ENCODE data around the gene TBRG4.
"Not testable (repeated sequence)": the region's sequence is repeated elsewhere in the genome, so short reads cannot be mapped to it uniquely, and the experiment has no call there.

The TBRG4 gene

GRCh38 chr7:45117582-45117981 is 6.1 kb upstream of the TBRG4 start:
- Histone ChIP-seq H3K27ac (ENCODE audit: low read length) (no peak overlapping the region), H3K4me1 (ENCODE audit: control insufficient read depth, insufficient read depth, low read length) (no peaks in the 10 kb centered on the region), H3K4me3 (ENCODE audit: low read length) (no peak overlapping the region), H3K27me3 (ENCODE audit: control insufficient read depth, insufficient read depth, low read length) (no peaks in the 10 kb centered on the region), H3K9me3 (ENCODE audit: control insufficient read depth, insufficient read depth, low read length) (no peaks in the 10 kb centered on the region), H3K36me3 (ENCODE audit: control insufficient read depth, insufficient read depth, low read length) (no peaks in the 10 kb centered on the region)
- no CpG with 5 or more reads among the region's 4 CpGs for WGBS (ENCODE audit: insufficient coverage, insufficient read length)
- DNase-seq (ENCODE audit: low read depth, low spot score): no peak

DNA sequence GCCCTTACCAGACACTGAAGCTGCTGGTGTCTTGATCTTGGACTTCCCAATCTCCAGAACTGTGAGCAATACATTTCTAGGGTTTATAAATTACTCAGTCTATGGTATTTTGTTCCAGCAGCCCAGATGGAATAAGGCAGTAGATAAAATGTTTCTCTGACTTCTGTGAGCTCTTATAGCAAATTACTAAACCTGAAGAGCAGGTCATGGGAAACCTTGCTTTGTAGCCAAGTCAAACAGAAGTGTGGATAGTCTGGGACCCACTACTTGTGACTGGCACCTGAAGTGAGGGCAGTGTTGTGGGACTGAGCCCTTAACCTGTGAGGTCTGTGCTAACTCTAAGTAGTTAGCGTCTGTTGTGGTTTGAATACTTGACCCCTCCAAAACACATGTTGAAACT is 4.6 kb upstream of the TBRG4 start:
- WGBS (ENCODE audit: insufficient coverage, insufficient read length): no CpG with 5 or more reads among the region's 1 CpG
- peaks cover 2% of the 10 kb centered on the region; the same call in 1 of the 2 replicates for H3K36me3 ChIP-seq (ENCODE audit: control insufficient read depth, insufficient read depth, low read length)
- H3K4me1 ChIP-seq (ENCODE audit: control insufficient read depth, insufficient read depth, low read length): peaks cover 1% of the 10 kb centered on the region; the same call in 1 of the 2 replicates
- no peak overlapping the region for H3K27ac ChIP-seq (ENCODE audit: low read length)
- H3K4me3 ChIP-seq (ENCODE audit: low read length): no peak overlapping the region
- H3K27me3 ChIP-seq (ENCODE audit: control insufficient read depth, insufficient read depth, low read length): no peaks in the 10 kb centered on the region
- no peaks in the 10 kb centered on the region for H3K9me3 ChIP-seq (ENCODE audit: control insufficient read depth, insufficient read depth, low read length)
- no peak for DNase-seq (ENCODE audit: low read depth, low spot score)

DNA sequence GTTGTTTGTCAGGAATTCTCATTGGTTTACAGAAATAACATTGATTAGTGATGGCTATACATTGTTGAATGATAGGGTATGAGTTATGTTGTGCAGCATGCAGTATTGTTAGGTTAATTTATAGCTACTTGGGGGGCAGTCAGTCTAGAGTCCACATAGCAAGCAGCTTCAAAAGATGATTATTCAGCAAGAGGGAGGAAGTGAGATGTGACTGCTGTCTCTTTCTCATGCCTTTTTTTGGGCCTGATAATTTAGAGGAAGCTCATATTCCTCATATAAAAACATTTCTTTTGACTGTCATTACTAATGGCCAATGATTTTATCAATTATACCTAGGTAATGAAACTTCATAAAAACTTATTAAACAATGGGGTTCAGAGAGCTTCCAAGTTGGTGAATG is 3.4 kb upstream of the TBRG4 start:
- H3K4me3 ChIP-seq (ENCODE audit: low read length): no peak overlapping the region
- H3K9me3 ChIP-seq (ENCODE audit: control insufficient read depth, insufficient read depth, low read length): no peaks in the 10 kb centered on the region
- no peaks in the 10 kb centered on the region for H3K27me3 ChIP-seq (ENCODE audit: control insufficient read depth, insufficient read depth, low read length)
- H3K27ac ChIP-seq (ENCODE audit: low read length): no peak overlapping the region
- peaks cover 2% of the 10 kb centered on the region; the same call in 1 of the 2 replicates for H3K36me3 ChIP-seq (ENCODE audit: control insufficient read depth, insufficient read depth, low read length)
- DNase-seq (ENCODE audit: low read depth, low spot score): no peak
- H3K4me1 ChIP-seq (ENCODE audit: control insufficient read depth, insufficient read depth, low read length): peaks cover 1% of the 10 kb centered on the region; the same call in 1 of the 2 replicates

DNA sequence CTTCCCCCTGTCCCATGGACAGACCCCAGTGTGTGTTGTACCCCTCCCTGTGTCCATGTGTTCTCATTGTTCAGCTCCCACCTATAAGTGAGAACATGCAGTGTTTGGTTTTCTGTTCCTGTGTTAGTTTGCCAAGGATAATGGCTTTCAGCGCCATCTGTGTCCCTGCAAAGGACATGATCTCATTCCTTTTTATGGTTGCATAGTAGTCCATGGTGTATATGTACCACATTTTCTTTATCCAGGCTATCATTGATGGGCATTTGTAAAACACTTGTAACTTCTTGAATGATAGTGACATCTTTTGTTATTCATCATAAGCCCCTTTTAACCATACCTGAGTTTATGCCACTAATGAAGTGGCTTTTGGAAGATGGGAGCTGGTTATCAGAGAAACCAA is 2.8 kb upstream of the TBRG4 start:
- not testable (repeated sequence) for H3K36me3 ChIP-seq (ENCODE audit: control insufficient read depth, insufficient read depth, low read length); H3K27ac ChIP-seq (ENCODE audit: low read length); H3K4me1 ChIP-seq (ENCODE audit: control insufficient read depth, insufficient read depth, low read length); H3K4me3 ChIP-seq (ENCODE audit: low read length); H3K27me3 ChIP-seq (ENCODE audit: control insufficient read depth, insufficient read depth, low read length); H3K9me3 ChIP-seq (ENCODE audit: control insufficient read depth, insufficient read depth, low read length); DNase-seq (ENCODE audit: low read depth, low spot score)
- WGBS (ENCODE audit: insufficient coverage, insufficient read length): no CpG with 5 or more reads among the region's 1 CpG

DNA sequence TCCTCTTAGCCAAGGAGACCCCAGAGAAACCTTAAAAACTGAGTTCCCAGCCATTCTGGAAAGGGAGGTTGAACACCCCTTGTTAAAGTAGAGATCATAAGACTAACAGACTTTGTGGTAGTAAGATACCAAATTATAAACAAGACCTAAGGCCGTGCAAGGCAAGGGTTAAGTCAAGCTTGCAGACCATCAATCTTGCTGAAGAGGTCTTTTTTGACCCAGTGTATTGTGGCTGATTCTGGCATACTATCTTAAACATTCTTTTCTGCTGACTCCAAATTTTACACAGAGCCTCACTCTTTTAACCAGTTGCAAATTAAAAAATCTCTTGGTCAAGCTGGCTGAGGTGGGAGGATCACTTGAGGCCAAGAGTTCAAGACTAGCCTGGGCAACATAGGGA is 1.2 kb upstream of the TBRG4 start:
- no peaks in the 10 kb centered on the region for H3K9me3 ChIP-seq (ENCODE audit: control insufficient read depth, insufficient read depth, low read length)
- H3K27me3 ChIP-seq (ENCODE audit: control insufficient read depth, insufficient read depth, low read length): no peaks in the 10 kb centered on the region
- DNase-seq (ENCODE audit: low read depth, low spot score): no peak
- peaks cover 10% of the 10 kb centered on the region for H3K36me3 ChIP-seq (ENCODE audit: control insufficient read depth, insufficient read depth, low read length)
- H3K4me1 ChIP-seq (ENCODE audit: control insufficient read depth, insufficient read depth, low read length): peaks cover 1% of the 10 kb centered on the region; the same call in 1 of the 2 replicates
- no peak overlapping the region for H3K4me3 ChIP-seq (ENCODE audit: low read length)
- H3K27ac ChIP-seq (ENCODE audit: low read length): no peak overlapping the region
- WGBS (ENCODE audit: insufficient coverage, insufficient read length): no CpG with 5 or more reads among the region's 1 CpG

GRCh38 chr7:45108863-45109262 is 2.6 kb downstream of the TBRG4 start:
- peaks cover 44% of the 10 kb centered on the region for H3K36me3 ChIP-seq (ENCODE audit: control insufficient read depth, insufficient read depth, low read length)
- H3K4me1 ChIP-seq (ENCODE audit: control insufficient read depth, insufficient read depth, low read length): peaks cover 1% of the 10 kb centered on the region; the same call in 1 of the 2 replicates
- H3K27ac ChIP-seq (ENCODE audit: low read length): no peak overlapping the region
- H3K9me3 ChIP-seq (ENCODE audit: control insufficient read depth, insufficient read depth, low read length): no peaks in the 10 kb centered on the region
- WGBS (ENCODE audit: insufficient coverage, insufficient read length): no CpG with 5 or more reads among the region's 8 CpGs
- no peak for DNase-seq (ENCODE audit: low read depth, low spot score)
- no peaks in the 10 kb centered on the region for H3K27me3 ChIP-seq (ENCODE audit: control insufficient read depth, insufficient read depth, low read length)
- no peak overlapping the region for H3K4me3 ChIP-seq (ENCODE audit: low read length)

- H3K9me3 ChIP-seq (ENCODE audit: control insufficient read depth, insufficient read depth, low read length): no peaks in the 10 kb centered on the region
- H3K27ac ChIP-seq (ENCODE audit: low read length): no peak overlapping the region
- H3K36me3 ChIP-seq (ENCODE audit: control insufficient read depth, insufficient read depth, low read length): peaks cover 59% of the 10 kb centered on the region
- H3K4me3 ChIP-seq (ENCODE audit: low read length): no peak overlapping the region
- H3K4me1 ChIP-seq (ENCODE audit: control insufficient read depth, insufficient read depth, low read length): peaks cover 1% of the 10 kb centered on the region; the same call in 1 of the 2 replicates
- whole genome bisulfite sequencing (ENCODE audit: insufficient coverage, insufficient read length): no CpG with 5 or more reads among the region's 3 CpGs
- no peak for DNase-seq (ENCODE audit: low read depth, low spot score)
- H3K27me3 ChIP-seq (ENCODE audit: control insufficient read depth, insufficient read depth, low read length): no peaks in the 10 kb centered on the region
These were observed 4.1 kb downstream of the TBRG4 start for GRCh38 chr7:45107356-45107755.

DNA sequence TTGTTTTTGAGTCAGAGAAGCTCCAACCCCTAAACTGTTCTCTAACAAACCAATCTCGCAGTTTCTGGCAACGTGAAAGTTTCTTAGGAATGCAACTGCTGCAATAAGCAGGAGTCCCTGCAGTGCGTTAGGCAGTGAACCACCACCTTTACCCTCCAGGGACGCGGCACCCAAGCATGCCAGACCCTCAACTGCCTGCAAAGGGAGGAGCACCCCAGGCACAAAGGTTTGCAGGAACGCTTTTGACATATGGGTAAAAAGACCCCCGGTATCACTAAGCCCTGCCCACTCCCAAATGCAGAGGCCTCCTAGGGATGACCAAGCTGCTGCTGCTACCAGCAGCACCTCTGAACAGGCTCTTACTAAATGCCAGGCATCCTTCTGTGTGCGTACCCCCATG is 4.7 kb downstream of the TBRG4 start:
- no CpG with 5 or more reads among the region's 8 CpGs for WGBS (ENCODE audit: insufficient coverage, insufficient read length)
- Histone ChIP-seq H3K36me3 (ENCODE audit: control insufficient read depth, insufficient read depth, low read length) (peaks cover 64% of the 10 kb centered on the region), H3K27me3 (ENCODE audit: control insufficient read depth, insufficient read depth, low read length) (no peaks in the 10 kb centered on the region), H3K4me1 (ENCODE audit: control insufficient read depth, insufficient read depth, low read length) (peaks cover 1% of the 10 kb centered on the region; the same call in 1 of the 2 replicates), H3K27ac (ENCODE audit: low read length) (no peak overlapping the region), H3K9me3 (ENCODE audit: control insufficient read depth, insufficient read depth, low read length) (no peaks in the 10 kb centered on the region), H3K4me3 (ENCODE audit: low read length) (no peak overlapping the region)
- DNase-seq (ENCODE audit: low read depth, low spot score): no peak

- no peaks in the 10 kb centered on the region for H3K27me3 ChIP-seq (ENCODE audit: control insufficient read depth, insufficient read depth, low read length)
- peaks cover 74% of the 10 kb centered on the region for H3K36me3 ChIP-seq (ENCODE audit: control insufficient read depth, insufficient read depth, low read length)
- no peak overlapping the region for H3K4me3 ChIP-seq (ENCODE audit: low read length)
- WGBS (ENCODE audit: insufficient coverage, insufficient read length): no CpG with 5 or more reads among the region's 8 CpGs
- no peak overlapping the region for H3K27ac ChIP-seq (ENCODE audit: low read length)
- H3K4me1 ChIP-seq (ENCODE audit: control insufficient read depth, insufficient read depth, low read length): no peaks in the 10 kb centered on the region
- no peaks in the 10 kb centered on the region for H3K9me3 ChIP-seq (ENCODE audit: control insufficient read depth, insufficient read depth, low read length)
- no peak for DNase-seq (ENCODE audit: low read depth, low spot score)
These were observed 5.8 kb downstream of the TBRG4 start for GRCh38 chr7:45105588-45106188.

- peaks cover 80% of the 10 kb centered on the region for H3K36me3 ChIP-seq (ENCODE audit: control insufficient read depth, insufficient read depth, low read length)
- no CpG with 5 or more reads among the region's 12 CpGs for WGBS (ENCODE audit: insufficient coverage, insufficient read length)
These were observed 6.5 kb downstream of the TBRG4 start for GRCh38 chr7:45104844-45105587.

More at GRCh38 chr7:45104844-45105587, 6.5 kb downstream of the TBRG4 start:
- no peak for DNase-seq (ENCODE audit: low read depth, low spot score)
- no peaks in the 10 kb centered on the region for H3K9me3 ChIP-seq (ENCODE audit: control insufficient read depth, insufficient read depth, low read length)
- no peaks in the 10 kb centered on the region for H3K4me1 ChIP-seq (ENCODE audit: control insufficient read depth, insufficient read depth, low read length)
- no peaks in the 10 kb centered on the region for H3K27me3 ChIP-seq (ENCODE audit: control insufficient read depth, insufficient read depth, low read length)
- no peak overlapping the region for H3K27ac ChIP-seq (ENCODE audit: low read length)
- H3K4me3 ChIP-seq (ENCODE audit: low read length): no peak overlapping the region
